WTC11 (cell line): ENCODE measurements around the gene LPP.

ENCODE experiments used
- AFF4 ChIP-seq: sonication (generic); formaldehyde crosslinking; IDR thresholded peaks from 2 replicates; pipeline ENCODE4 v1.8.1; 2023; ENCODE audit warnings: mild to moderate bottlenecking, missing genetic modification reagents, borderline replicate concordance
- CTCF ChIP-seq: fragments of 200-600 bp; IDR thresholded peaks from 2 replicates; pipeline ENCODE4 v1.8.0; 2022; ENCODE audit warnings: antibody characterized with exemption
- E2F1 ChIP-seq: sonication (generic); formaldehyde crosslinking; IDR thresholded peaks from 2 replicates; pipeline ENCODE4 v1.8.0; 2022; ENCODE audit warnings: mild to moderate bottlenecking, missing genetic modification reagents
- FOXK1 ChIP-seq: sonication (generic); formaldehyde crosslinking; IDR thresholded peaks from 2 replicates; pipeline ENCODE4 v1.8.0; 2022; ENCODE audit warnings: mild to moderate bottlenecking, moderate library complexity, missing genetic modification reagents
- JAZF1 ChIP-seq: fragments of 250-450 bp; sonication (Bioruptor Pico); IDR thresholded peaks from 2 replicates; pipeline ENCODE4 v1.9.0; 2021; ENCODE audit warnings: moderate library complexity, mild to moderate bottlenecking, inconsistent platforms
- MAX ChIP-seq: sonication (generic); formaldehyde crosslinking; IDR thresholded peaks from 2 replicates; pipeline ENCODE4 v1.8.0; 2022; ENCODE audit warnings: mild to moderate bottlenecking, missing genetic modification reagents
- USF1 ChIP-seq: sonication (generic); formaldehyde crosslinking; IDR thresholded peaks from 2 replicates; pipeline ENCODE4 v1.8.0; 2022; ENCODE audit warnings: mild to moderate bottlenecking, missing genetic modification reagents
- ZNF121 ChIP-seq: sonication (generic); formaldehyde crosslinking; IDR thresholded peaks from 2 replicates; pipeline ENCODE4 v1.8.0; 2023; ENCODE audit warnings: missing genetic modification reagents

- no peak for TF ChIP-seq CTCF
- TF ChIP-seq JAZF1 (CRISPR knock-in tag), result no peak
- no peak for TF ChIP-seq AFF4 (CRISPR knock-in tag)
- no peak for TF ChIP-seq USF1 (CRISPR knock-in tag)
- no peak for TF ChIP-seq MAX (CRISPR knock-in tag)
- no peak for TF ChIP-seq ZNF121
- TF ChIP-seq E2F1 (CRISPR knock-in tag), result no peak
- no peak for TF ChIP-seq FOXK1 (CRISPR knock-in tag)
These were observed 292.8 kb downstream of the LPP start for GRCh38 chr3:188446766-188447165.
